ENCODE results near the gene TMEM221.
A peak's percentile ranks its signal among the peaks of the same experiment; 100 is the strongest.

The TMEM221 gene

DNA sequence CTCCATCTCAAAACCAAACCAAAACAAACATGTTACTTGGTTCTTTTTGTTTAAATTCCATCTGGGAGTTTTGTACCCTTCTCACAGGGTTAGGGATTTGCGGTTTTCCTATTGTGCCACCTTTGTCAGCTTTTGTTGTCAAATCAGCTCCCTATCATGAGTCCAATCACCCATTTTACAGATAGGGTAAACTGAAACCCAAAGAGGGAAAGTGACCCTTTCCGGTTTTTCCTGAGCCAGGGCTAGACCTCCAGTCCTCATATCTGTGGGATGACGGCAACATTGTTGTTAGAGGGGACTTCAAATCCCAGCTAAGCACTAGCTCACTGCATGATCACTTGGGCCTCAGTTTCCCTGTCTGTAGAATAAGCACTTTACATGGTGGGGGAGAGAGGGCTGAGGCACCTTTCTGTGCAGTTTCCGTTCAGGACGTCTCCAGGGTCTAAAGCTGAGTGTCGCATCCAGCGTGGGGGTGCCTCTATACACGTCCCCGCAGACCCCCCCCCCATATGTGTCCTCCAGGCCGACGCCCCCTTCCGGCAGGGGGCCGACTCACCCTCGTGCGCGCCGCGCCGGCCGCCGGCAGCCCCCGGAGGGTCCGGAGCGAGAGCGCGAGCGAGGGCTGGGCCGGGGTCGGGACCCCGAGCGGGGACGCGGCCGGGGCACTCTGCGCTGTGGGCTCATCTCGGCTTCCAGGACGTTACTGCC is 58.4 kb downstream of the TMEM221 start:
- H3K4me3 ChIP-seq (ENCODE audit: low read depth, low read length), result peak overlapping the region; percentile 69
- TF ChIP-seq, protein P1, sequence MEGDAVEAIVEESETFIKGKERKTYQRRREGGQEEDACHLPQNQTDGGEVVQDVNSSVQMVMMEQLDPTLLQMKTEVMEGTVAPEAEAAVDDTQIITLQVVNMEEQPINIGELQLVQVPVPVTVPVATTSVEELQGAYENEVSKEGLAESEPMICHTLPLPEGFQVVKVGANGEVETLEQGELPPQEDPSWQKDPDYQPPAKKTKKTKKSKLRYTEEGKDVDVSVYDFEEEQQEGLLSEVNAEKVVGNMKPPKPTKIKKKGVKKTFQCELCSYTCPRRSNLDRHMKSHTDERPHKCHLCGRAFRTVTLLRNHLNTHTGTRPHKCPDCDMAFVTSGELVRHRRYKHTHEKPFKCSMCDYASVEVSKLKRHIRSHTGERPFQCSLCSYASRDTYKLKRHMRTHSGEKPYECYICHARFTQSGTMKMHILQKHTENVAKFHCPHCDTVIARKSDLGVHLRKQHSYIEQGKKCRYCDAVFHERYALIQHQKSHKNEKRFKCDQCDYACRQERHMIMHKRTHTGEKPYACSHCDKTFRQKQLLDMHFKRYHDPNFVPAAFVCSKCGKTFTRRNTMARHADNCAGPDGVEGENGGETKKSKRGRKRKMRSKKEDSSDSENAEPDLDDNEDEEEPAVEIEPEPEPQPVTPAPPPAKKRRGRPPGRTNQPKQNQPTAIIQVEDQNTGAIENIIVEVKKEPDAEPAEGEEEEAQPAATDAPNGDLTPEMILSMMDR (IDR thresholded peaks at IDR 0.05; ENCODE audit: low read depth, low read length), result peak; percentile 32
- H3K36me3 ChIP-seq, result no peaks in the 10 kb centered on the region
- peaks cover 8% of the 10 kb centered on the region for H3K27me3 ChIP-seq (ENCODE audit: insufficient read depth, low read depth, severe bottlenecking)
- peak; percentile 23 for DNase-seq
- H3K27ac ChIP-seq, result no peak overlapping the region
- H3K9me3 ChIP-seq (ENCODE audit: severe bottlenecking), result peaks cover 12% of the 10 kb centered on the region

DNA sequence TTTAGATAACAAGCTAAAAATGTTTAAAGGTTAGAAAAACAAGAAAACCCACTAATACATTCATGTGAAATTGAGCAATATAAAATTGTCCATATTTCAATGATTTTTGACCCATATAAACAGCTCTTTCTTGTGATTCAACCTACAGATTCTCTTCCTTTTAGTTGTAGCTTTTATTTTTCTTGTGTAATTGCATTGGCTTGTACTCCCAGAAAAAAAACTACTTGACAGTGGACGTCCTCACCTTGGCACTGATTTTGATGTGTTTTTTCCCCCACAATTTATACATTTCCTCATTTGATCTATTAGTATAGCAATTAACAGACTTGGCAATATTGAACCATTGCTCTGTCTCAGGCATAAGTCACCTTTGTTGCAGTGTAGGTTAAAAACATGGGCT is 59.2 kb downstream of the TMEM221 start:
- TF ChIP-seq, protein P1 (IDR thresholded peaks at IDR 0.05; ENCODE audit: low read depth, low read length), result no peak
- H3K27ac ChIP-seq, result no peak overlapping the region
- peaks cover 8% of the 10 kb centered on the region for H3K27me3 ChIP-seq (ENCODE audit: insufficient read depth, low read depth, severe bottlenecking)
- H3K9me3 ChIP-seq (ENCODE audit: severe bottlenecking), result peaks cover 12% of the 10 kb centered on the region
- H3K4me3 ChIP-seq (ENCODE audit: low read depth, low read length), result no peak overlapping the region
- H3K36me3 ChIP-seq, result no peaks in the 10 kb centered on the region
- DNase-seq, result no peak

DNA sequence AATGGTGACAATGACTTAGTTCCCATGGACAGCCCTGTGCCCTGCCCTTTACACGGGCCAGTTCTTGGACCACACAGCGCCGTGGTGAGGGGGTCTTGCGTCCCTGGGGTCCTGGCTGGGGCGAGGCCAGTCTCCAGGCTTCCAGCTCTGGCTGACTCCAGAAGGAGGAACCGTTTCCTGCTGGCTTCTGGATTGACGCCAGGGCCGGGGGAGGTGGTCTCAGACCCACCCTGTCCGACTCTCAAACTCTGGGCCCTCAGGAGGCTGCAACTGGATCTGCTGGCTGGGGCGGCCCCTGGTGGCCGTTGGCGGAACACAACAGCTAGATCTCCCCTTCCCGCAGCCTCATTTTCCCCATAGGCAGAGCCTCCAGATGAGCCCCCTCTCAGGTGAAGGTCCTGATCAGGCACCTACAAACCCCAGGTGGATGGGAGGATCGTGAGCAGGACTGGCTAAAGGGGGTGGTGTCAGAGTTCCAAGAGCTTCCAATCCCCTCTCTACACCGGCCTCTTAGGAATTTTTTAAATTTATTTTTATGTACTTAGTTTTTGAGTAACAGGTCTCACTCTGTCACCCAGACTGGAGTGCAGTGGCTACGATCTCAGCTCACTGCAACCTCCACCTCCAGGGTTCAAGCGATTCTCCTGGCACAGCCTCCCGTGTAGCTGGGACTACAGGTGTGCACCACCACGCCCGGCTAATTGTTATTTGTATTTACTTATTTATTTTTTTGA is 62.4 kb downstream of the TMEM221 start:
- H3K27me3 ChIP-seq (ENCODE audit: insufficient read depth, low read depth, severe bottlenecking), result peaks cover 8% of the 10 kb centered on the region
- no peaks in the 10 kb centered on the region for H3K36me3 ChIP-seq
- no peak overlapping the region for H3K27ac ChIP-seq
- TF ChIP-seq, protein P1 (IDR thresholded peaks at IDR 0.05; ENCODE audit: low read depth, low read length), result peak; percentile 97
- DNase-seq, result peak; percentile 67
- peaks cover 13% of the 10 kb centered on the region for H3K9me3 ChIP-seq (ENCODE audit: severe bottlenecking)
- no peak overlapping the region for H3K4me3 ChIP-seq (ENCODE audit: low read depth, low read length)
